Esophagus muscularis mucosa (tissue), 4 donors: ENCODE data around the gene AGAP3. TPM values are rescaled to one million over a fixed set of nuclear protein-coding genes. Genes with fewer than 3 reads are reported as not detected.

Experiments
- DNase-seq: peaks from one replicate; pipeline ENCODE4 v3.0.0-alpha.2; 2017; ENCODE audit errors: extremely low spot score
- H3K27ac ChIP-seq, 4 donors: fragments of 200-600 bp; sonication (generic); replicated peaks in 1 of 4; 1 replicate in 3 of 4; 2 replicates in 1 of 4; pipeline ENCODE4 v1.5.1; 2016 to 2019; ENCODE audit warnings: mild to moderate bottlenecking in 1 of 4
- H3K27me3 ChIP-seq, 4 donors: fragments of 200-600 bp; sonication (generic); one replicate each; pipeline versions ENCODE4 v1.5.1 to v1.6.0; 2016 to 2019
- H3K36me3 ChIP-seq, 4 donors: fragments of 200-600 bp; sonication (generic); one replicate each; pipeline ENCODE4 v1.5.1; 2016 to 2019
- H3K4me1 ChIP-seq, 4 donors: fragments of 200-600 bp; sonication (generic); one replicate each; pipeline ENCODE4 v1.5.1; 2016 to 2019
- H3K4me3 ChIP-seq, 4 donors: fragments of 200-600 bp; sonication (generic); 1 replicate in 2 of 4; 2 replicates in 2 of 4; pipeline ENCODE4 v1.5.1; 2016 to 2019; ENCODE audit warnings: mild to moderate bottlenecking in 4 of 4, moderate library complexity in 1 of 4
- H3K9me3 ChIP-seq, 4 donors: fragments of 200-600 bp; sonication (generic); 1 replicate in 3 of 4; 2 replicates in 1 of 4; pipeline ENCODE4 v1.5.1; 2016 to 2019
- CTCF ChIP-seq, 3 experiments: fragments of 200-600 bp in 2 of 3; fragments of 450-650 bp in 1 of 3; sonication (generic) in 2 of 3; IDR thresholded peaks; one replicate each; pipeline ENCODE4 v1.5.1; 2017 to 2019; ENCODE audit warnings: antibody characterized with exemption in 3 of 3, mild to moderate bottlenecking in 2 of 3, moderate library complexity in 1 of 3
- EP300 ChIP-seq: sonication (generic); formaldehyde crosslinking; IDR thresholded peaks from one replicate; pipeline ENCODE4 v1.6.1; 2017; ENCODE audit warnings: antibody characterized with exemption
- POLR2A ChIP-seq: fragments of 450-650 bp; IDR thresholded peaks from one replicate; pipeline ENCODE4 v1.6.1; 2017; ENCODE audit warnings: antibody characterized with exemption, moderate library complexity, mild to moderate bottlenecking, low read depth
- POLR2AphosphoS5 ChIP-seq, 2 donors: sonication (generic); formaldehyde crosslinking; IDR thresholded peaks; one replicate each; pipeline ENCODE4 v1.6.1; 2017; ENCODE audit warnings: antibody characterized with exemption in 2 of 2
- WGBS: methylation state at CpG from one replicate; pipeline ENCODE4 v1.1.5; 2018; 5-methylcytosine and 5-hydroxymethylcytosine counted together
- intact Hi-C: fragments of 100-400 bp; cut with DNase I; formaldehyde crosslinking; loops from one replicate; pipeline ENCODE4 v1.15.1; 2023
- total RNA-seq, 4 donors: library from RNA; depleted of rRNA; stranded (reverse); fragments of >200 nt; gene quantifications; one replicate each; pipeline versions ENCODE4 v1.1.0 to v1.2.1, GENCODE V29; 2016

Gene AGAP3
- total RNA-seq, 4 donors from 2014 or later: 33.8 to 71.2 (median 60.0) TPM

GRCh38 chr7:151141311-151141854, 55.1 kb downstream of the AGAP3 start:
- peaks cover 0 to 20% (median 3%) of the 10 kb centered on the region in 4 donors for H3K4me1 ChIP-seq
- H3K9me3 ChIP-seq: no peaks in the 10 kb centered on the region
- intact Hi-C loops: no loop called here
- TF ChIP-seq POLR2A (no peak), POLR2AphosphoS5 (IDR thresholded peaks at IDR 0.05) (no peak), EP300 (no peak), CTCF (IDR thresholded peaks at IDR 0.05) (no peak)
- no peak overlapping the region for H3K4me3 ChIP-seq
- WGBS: 78% methylated on average over 8 of the region's 9 CpGs
- H3K27ac ChIP-seq: no peak overlapping the region
- no peaks in the 10 kb centered on the region for H3K27me3 ChIP-seq
- no peak for DNase-seq
- peaks cover 18 to 90% (median 71%) of the 10 kb centered on the region in 4 donors for H3K36me3 ChIP-seq

GRCh38 chr7:151141855-151142685, 55.8 kb downstream of the AGAP3 start:
- DNase-seq: no peak
- intact Hi-C loops: no loop called here
- Histone ChIP-seq H3K36me3 (peaks cover 18 to 83% (median 64%) of the 10 kb centered on the region in 4 donors), H3K9me3 (no peaks in the 10 kb centered on the region), H3K4me3 (no peak overlapping the region), H3K27me3 (no peaks in the 10 kb centered on the region), H3K4me1 (peaks cover 0 to 19% (median 3%) of the 10 kb centered on the region in 4 donors), H3K27ac (no peak overlapping the region)
- 86% methylated on average over 15 of the region's 31 CpGs for WGBS
- no peak for TF ChIP-seq POLR2A
- no peak for TF ChIP-seq POLR2AphosphoS5 (IDR thresholded peaks at IDR 0.05)
- TF ChIP-seq EP300: no peak
- TF ChIP-seq CTCF (IDR thresholded peaks at IDR 0.05): no peak

GRCh38 chr7:151142686-151143040, 56.4 kb downstream of the AGAP3 start:
- intact Hi-C loops: no loop called here
- WGBS: 100% methylated on average over 1 of the region's 10 CpGs
- no peak for DNase-seq

GRCh38 chr7:151143261-151144015, 57.2 kb downstream of the AGAP3 start:
- Histone ChIP-seq H3K36me3 (peaks cover 18 to 70% (median 51%) of the 10 kb centered on the region in 4 donors), H3K27me3 (peaks cover 0 to 3% (median 0%) of the 10 kb centered on the region in 4 donors), H3K4me1 (peaks cover 0 to 7% (median 3%) of the 10 kb centered on the region in 4 donors), H3K4me3 (no peak overlapping the region), H3K9me3 (no peaks in the 10 kb centered on the region), H3K27ac (no peak overlapping the region)
- no peak for DNase-seq
- TF ChIP-seq EP300: no peak
- TF ChIP-seq POLR2A: no peak
- no peak for TF ChIP-seq CTCF (IDR thresholded peaks at IDR 0.05)
- no peak for TF ChIP-seq POLR2AphosphoS5 (IDR thresholded peaks at IDR 0.05)
- intact Hi-C loops: no loop called here
- WGBS: 79% methylated on average over 22 of the region's 25 CpGs

More at GRCh38 chr7:151142686-151143040, 56.4 kb downstream of the AGAP3 start:
- H3K4me1 ChIP-seq: peaks cover 0 to 13% (median 3%) of the 10 kb centered on the region in 4 donors
- peaks cover 18 to 77% (median 59%) of the 10 kb centered on the region in 4 donors for H3K36me3 ChIP-seq
- TF ChIP-seq CTCF (IDR thresholded peaks at IDR 0.05) (no peak), POLR2A (no peak), POLR2AphosphoS5 (IDR thresholded peaks at IDR 0.05) (no peak), EP300 (no peak)
- no peaks in the 10 kb centered on the region for H3K9me3 ChIP-seq
- H3K27ac ChIP-seq: no peak overlapping the region
- no peak overlapping the region for H3K4me3 ChIP-seq
- H3K27me3 ChIP-seq: no peaks in the 10 kb centered on the region
